Fibroblast of skin of back (primary cell): Measurements from ENCODE around the gene SV2C.
"Not testable (repeated sequence)": the region's sequence is repeated elsewhere in the genome, so short reads cannot be mapped to it uniquely, and the experiment has no call there.

Source experiments
- DNase-seq: peaks from one replicate; pipeline ENCODE4 v3.0.0-alpha.2; 2013

The SV2C gene

DNA sequence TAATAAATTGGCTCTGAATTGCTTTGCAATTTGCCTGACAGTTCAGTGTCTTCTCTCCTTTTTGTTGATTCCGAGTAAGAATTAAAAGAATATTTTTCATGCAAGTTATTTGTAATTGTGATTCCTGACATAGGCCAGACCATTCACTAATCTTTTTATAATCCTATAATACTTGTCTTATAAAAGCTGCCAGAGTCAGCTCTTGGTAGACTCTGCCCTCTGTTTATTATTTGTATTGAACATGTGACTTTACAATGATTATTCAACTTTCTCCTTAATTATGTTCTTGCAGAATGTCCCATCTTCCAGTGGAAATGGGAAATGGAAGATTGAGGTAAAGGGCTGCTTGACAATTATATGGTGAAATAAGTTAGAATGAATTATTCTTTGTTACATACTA lies 121.0 kb downstream of the SV2C start:
- DNase-seq: no peak

GRCh38 chr5:76204713-76205112 lies 121.5 kb downstream of the SV2C start:
- no peak for DNase-seq

- no peak for DNase-seq
Measured at GRCh38 chr5:76207120-76207519, 123.9 kb downstream of the SV2C start.

DNA sequence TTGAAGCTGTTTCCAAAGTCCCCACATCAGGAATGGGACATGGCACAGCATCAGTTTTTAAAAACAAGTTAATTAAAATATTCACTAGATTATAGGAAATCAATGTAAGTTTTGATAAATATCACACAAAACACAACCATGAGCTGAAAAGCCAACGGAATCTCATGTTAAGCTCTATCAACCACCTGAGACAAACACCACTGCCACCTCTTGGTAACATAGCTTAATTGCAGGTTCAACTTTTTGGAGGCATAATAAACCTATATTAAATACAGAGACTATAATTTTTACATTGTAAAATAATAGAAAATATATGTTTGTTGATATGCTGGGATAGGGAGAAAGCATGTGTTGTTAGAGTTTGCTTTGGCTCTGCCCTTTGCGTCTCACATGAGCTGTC lies 126.1 kb downstream of the SV2C start:
- DNase-seq: no peak

GRCh38 chr5:76210946-76211345 lies 127.8 kb downstream of the SV2C start:
- no peak for DNase-seq

DNA sequence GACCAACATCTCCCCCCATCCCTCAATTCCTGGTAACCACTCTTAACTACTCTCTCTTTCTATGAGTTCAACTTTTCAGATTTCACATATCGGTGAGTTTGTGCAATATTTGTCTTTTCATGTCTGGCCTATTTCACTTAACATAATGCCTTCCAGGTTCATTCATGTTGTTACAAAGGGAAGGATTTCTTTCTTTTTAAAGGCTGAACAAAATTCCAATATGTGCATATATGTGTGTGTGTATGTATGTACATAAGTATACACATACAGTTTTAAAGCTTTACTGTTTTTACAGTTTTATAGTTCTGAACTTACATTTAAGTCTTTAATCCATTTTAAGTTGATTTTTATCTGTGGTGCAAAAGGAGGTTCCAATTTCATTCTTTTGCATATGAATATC lies 130.7 kb downstream of the SV2C start:
- DNase-seq: no peak

GRCh38 chr5:76216748-76217147 lies 133.6 kb downstream of the SV2C start:
- DNase-seq: no peak

DNA sequence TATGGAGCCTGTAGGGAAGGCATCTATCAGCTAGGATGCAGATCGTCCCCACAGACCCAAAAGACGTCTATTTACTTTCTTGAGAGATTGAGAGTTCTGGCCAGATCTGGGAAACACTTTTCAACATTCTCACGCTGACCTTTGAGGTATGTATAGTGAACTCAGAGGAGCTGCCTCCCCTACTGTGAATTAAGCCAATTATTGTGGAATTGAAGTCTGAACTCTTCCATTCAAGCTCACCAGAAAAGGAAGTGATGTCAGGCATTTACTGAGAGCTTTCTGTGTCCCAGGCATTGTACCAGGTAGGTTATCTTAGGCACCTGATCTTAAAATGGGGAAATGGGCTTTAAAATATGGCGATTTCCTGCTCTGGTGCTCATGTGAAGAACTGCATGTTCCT lies 136.5 kb downstream of the SV2C start:
- no peak for DNase-seq

DNA sequence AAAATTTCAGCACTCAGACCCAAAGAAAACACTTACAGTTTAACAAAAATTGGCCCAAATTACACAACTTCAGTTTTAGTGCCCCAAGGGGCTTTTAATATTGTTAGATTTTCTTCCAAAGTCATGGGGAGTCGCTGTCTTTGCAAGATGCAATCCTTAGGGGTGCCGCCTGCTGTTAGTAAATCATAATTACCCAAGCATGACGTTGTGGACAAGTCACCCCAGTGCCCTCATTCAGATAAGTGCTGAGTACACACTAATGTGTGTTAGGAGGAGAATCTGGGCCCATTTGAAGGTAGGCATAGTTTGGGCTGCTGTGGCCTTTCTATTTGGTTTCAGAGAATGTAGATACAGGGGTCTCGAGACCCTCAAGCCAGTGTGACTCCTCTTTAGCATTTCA lies 138.1 kb downstream of the SV2C start:
- DNase-seq: no peak

GRCh38 chr5:76222318-76222717 lies 139.1 kb downstream of the SV2C start:
- no peak for DNase-seq

DNA sequence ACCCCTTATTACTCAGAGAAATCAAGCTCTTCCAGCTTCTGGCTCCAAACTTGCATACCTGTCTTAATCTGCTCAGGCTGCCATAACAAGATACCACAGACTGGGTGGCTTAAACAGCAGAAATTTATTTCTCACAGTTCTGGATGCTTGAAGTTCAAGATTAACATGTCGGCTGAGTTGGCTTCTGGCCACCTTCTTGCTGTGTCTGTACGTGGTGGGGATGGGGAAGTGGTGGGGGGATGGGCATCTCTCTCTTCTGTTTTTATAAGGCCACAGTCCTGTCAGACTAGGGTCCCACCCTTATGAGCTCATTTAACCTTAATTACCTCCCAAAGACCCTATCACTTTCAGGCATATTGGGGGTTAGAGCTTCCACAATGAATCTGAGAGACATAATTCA lies 140.5 kb downstream of the SV2C start:
- DNase-seq: no peak

DNA sequence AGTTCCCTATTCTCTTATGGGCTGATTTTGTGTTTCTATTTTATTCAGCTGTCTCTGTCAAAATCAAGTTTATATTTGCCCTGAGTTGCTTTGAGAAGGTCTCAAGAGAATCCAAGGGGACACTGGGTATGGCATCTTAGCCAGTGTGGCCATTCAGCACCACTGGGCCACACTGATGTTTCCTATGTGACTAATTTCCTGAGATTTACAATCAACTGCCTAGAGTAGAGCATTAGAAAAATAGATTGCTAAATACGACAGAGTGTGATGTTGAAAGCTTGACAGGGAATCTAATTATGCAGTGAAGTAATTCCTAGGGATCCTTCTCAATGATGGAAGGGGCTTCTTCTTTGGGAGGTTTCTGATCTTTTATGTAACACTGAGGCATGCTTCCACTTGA lies 141.7 kb downstream of the SV2C start:
- no peak for DNase-seq

DNA sequence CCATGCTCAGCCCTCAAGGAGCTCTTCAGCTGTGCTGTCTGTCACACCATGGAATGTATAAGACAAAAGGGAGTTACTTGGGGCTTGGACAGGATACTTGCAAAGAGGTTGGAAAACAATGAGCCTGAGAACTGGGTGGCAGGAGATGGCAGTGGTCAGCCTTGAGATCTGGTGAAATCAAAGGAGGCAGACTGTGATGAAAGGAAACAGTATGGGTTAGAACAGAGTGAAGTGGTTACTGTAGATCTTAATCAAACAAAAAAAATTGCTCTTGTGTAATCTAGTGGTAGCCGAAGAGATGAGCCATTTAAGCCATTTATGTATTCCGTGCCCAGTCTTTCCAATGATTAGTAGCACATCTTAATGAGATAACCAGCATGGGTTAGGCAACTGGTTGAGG lies 142.2 kb downstream of the SV2C start:
- no peak for DNase-seq

GRCh38 chr5:76229900-76230299 lies 146.7 kb downstream of the SV2C start:
- no peak for DNase-seq

DNA sequence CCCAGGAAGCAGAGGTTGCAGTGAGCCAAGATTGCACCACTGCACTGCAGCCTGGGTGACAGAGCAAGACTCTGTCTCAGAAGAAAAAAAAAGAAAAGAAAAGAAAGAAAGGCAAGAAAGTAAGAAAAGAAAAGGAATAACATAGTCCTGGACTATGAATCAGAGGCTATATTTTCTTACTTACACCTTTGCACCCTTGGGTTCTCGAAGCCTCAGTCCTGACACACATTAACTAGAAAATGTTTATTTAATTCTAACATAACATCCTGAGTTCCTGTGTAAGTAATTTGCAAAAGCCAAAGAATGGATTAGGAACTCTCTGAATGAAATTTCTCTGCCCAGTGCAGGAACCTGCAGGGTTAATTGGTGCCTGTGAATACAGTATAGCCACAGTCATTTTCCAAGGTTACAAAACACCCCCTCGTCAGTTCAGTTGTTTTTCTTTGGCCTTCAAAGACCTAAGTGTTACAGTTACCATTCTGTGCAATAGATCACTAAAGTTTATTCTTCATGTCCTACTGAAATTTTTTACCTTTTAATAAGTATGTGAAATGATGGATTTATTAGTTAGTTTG lies 147.6 kb downstream of the SV2C start:
- DNase-seq: no peak

DNA sequence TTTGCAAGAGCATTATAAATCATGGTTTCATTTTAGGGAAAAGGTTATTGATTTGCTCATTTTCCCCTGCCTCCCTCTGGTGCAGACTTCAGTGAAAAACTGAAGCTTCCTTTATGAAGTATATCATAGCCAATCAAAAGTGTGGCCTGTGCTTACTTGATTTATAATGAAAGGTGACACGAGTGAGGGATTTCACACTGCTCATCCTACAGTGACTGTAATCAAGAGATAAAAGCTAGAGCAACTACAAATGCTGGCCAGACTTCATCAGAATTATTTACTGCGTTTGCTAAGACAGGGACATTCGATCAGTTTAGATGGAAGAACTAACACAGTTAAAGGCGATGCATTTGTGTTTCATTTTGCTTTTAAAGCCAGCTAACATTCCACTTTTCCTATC lies 151.5 kb downstream of the SV2C start:
- no peak for DNase-seq

DNA sequence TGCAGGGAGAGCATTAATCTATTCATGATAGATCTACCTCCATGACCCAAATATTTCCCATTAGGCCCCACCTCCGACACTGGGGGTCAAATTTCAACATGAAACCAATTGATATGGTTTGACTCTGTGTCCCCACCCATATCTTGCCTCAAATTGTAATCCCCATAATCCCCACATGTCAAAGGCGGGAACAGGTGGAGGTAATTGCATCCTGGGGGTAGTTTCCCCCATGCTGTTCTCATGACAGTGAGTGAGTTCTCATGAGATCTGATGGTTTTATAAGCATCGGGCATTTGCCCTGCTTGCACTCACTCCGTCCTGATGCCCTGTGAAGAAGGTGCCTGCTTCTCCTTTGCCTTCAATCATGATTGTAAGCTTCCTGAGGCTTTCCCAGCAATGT lies 153.5 kb downstream of the SV2C start:
- DNase-seq: no peak

- DNase-seq: no peak
Measured at GRCh38 chr5:76240336-76240735, 157.2 kb downstream of the SV2C start.

- not testable (repeated sequence) for DNase-seq
Measured at GRCh38 chr5:76242155-76242554, 159.0 kb downstream of the SV2C start.

- no peak for DNase-seq
Measured at GRCh38 chr5:76245590-76245989, 162.4 kb downstream of the SV2C start.

DNA sequence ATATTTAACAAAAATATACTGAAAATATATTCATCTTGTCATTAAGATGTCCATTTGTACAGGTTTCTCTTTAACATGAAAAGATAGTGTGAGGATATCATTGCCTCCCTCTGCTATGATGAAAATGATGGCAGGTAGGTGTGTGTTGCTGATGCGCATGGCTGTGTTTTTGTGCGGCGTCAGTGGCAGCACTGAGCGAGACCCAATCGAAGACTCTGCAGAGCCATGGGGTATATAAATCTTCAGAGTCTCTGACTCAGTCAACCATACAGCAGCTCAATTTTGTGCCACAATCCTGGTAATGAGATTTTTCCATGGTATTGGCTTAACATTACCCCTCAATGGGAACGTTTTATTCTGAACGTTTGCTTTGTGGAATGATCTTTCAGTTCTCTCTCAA lies 166.4 kb downstream of the SV2C start:
- DNase-seq: no peak

DNA sequence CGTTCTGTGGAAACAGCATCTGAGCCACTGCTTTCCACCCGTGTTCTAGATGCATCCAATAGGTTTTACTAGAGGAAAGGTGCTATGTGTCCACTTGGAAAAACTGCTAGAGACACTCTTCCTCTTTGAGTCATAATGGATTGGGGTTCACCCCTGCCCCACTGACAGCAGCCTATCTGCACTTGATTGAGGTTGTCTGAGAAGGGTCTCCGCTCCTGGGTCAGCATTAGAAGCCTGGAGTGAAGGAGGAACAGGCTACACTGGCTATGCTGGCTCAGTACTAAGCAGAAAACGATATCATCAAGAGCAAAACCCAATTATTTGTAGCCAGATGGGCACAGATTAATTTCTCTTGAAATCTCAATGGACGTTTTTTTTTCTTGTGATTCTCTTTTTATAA lies 167.3 kb downstream of the SV2C start:
- no peak for DNase-seq

DNA sequence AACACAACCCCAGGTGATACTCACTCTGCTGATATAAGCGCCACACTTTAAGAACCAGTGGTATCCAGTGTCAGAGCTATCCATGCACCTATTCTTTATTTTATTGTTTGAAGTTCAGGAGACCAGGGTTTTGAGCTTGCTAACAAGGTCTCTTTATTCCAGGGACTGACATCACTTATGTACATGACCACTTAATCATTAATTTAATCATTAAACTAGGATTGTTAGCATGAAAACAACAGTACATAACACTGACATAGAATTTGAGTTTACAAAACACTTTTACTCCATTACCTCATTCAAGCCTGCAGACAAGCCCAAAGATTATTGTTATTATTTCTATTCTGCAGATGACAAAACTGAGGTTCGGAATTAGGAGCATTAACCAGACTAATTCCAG lies 168.5 kb downstream of the SV2C start:
- DNase-seq: no peak

DNA sequence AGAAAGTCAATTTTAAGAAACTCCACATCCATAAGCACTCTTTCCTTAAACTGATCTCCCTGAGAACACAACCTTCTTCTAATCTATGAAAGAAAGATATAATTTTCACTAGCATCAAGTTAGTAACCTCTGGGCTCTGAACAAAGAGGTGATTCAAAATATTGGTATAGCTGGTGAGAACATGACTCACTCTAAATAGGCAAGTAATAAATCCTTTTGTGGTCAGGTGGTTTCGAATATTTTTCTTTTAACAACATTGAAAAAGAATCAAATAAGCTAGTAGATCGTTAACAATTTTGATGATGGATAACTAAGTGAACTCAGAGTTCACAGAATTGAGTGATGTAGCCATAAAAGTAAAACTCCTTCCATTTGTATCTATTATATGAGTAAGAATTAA lies 169.3 kb downstream of the SV2C start:
- DNase-seq: no peak

- DNase-seq: peak; percentile 62
Measured at GRCh38 chr5:76256116-76256889, 173.1 kb downstream of the SV2C start.
